Nephron (organoid): ENCODE results near the gene SLC15A1.

Source experiments
- H3K27ac Mint-ChIP-seq, 3 experiments: 2 replicates each; pipeline ENCODE4 v1.8.0; 2020; ENCODE audit warnings: mixed read lengths in 3 of 3, mild to moderate bottlenecking in 2 of 3, moderate library complexity in 1 of 3
- H3K27me3 Mint-ChIP-seq: 2 replicates; pipeline ENCODE4 v1.8.0; 2021; ENCODE audit warnings: low read depth, mild to moderate bottlenecking, moderate library complexity, mixed read lengths
- H3K36me3 Mint-ChIP-seq: 2 replicates; pipeline ENCODE4 v1.8.0; 2020; ENCODE audit warnings: low read depth, mixed read lengths
- H3K4me1 Mint-ChIP-seq: 2 replicates; pipeline ENCODE4 v1.8.0; 2020; ENCODE audit warnings: mixed read lengths
- H3K4me3 Mint-ChIP-seq, 3 experiments: 2 replicates each; pipeline ENCODE4 v1.8.0; 2020; ENCODE audit warnings: mild to moderate bottlenecking in 3 of 3, mixed read lengths in 3 of 3, moderate library complexity in 2 of 3
- H3K9me3 Mint-ChIP-seq: 2 replicates; pipeline ENCODE4 v1.8.0; 2020; ENCODE audit warnings: mixed read lengths
- CTCF ChIP-seq, 3 experiments: fragments of 200-600 bp; sonication (generic); IDR thresholded peaks; one replicate each; pipeline ENCODE4 v1.5.0; 2021; ENCODE audit warnings: antibody characterized with exemption in 3 of 3; ENCODE audit not compliant: unreplicated experiment in 3 of 3

SLC15A1 gene

GRCh38 chr13:98668155-98668554, 84.3 kb downstream of the SLC15A1 start:
- Mint-ChIP-seq H3K4me1 (peaks cover 4% of the 10 kb centered on the region), H3K27ac (peak overlapping the region in 1 of 3 experiments; percentile 1), H3K36me3 (no peaks in the 10 kb centered on the region), H3K27me3 (peaks cover 10% of the 10 kb centered on the region), H3K4me3 (no peak overlapping the region), H3K9me3 (no peaks in the 10 kb centered on the region)
- TF ChIP-seq CTCF (IDR thresholded peaks at IDR 0.05; ENCODE audit: unreplicated experiment in 3 of 3): no peak

- Mint-ChIP-seq H3K9me3 (no peaks in the 10 kb centered on the region), H3K27me3 (peaks cover 14% of the 10 kb centered on the region), H3K36me3 (no peaks in the 10 kb centered on the region), H3K27ac (no peak overlapping the region), H3K4me1 (no peaks in the 10 kb centered on the region), H3K4me3 (no peak overlapping the region)
- TF ChIP-seq CTCF (IDR thresholded peaks at IDR 0.05; ENCODE audit: unreplicated experiment in 3 of 3): no peak
These were observed 86.9 kb downstream of the SLC15A1 start for GRCh38 chr13:98665638-98665995.

- Mint-ChIP-seq H3K9me3 (no peaks in the 10 kb centered on the region), H3K36me3 (no peaks in the 10 kb centered on the region), H3K4me1 (no peaks in the 10 kb centered on the region), H3K4me3 (no peak overlapping the region), H3K27me3 (peaks cover 14% of the 10 kb centered on the region), H3K27ac (no peak overlapping the region)
- no peak for TF ChIP-seq CTCF (IDR thresholded peaks at IDR 0.05; ENCODE audit: unreplicated experiment in 3 of 3)
These were observed 87.4 kb downstream of the SLC15A1 start for GRCh38 chr13:98664924-98665637.

- Mint-ChIP-seq H3K4me1 (no peaks in the 10 kb centered on the region), H3K4me3 (no peak overlapping the region)
These were observed 88.0 kb downstream of the SLC15A1 start for GRCh38 chr13:98664510-98664909.

DNA sequence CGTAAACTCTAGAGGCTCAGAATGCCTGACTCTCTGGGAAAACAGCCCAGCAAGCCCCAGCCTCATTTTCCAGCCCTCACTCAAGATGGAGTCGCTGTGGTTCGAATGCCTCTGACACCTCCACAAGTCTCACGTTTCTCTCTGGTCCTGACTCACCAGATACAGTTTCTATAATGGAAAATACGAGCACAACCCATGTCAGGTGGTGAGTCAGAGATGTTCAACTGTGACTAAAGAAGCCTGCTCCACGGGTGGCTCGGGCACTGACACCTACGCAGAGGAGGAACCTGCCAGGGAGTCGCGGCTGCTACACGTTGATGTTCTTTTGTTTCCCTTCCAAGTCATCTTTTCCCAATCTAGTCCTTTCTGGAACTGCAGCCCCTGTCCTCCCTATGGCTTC, 88.4 kb downstream of the SLC15A1 start:
- Mint-ChIP-seq H3K4me3 (no peak overlapping the region), H3K9me3 (peaks cover 2% of the 10 kb centered on the region), H3K4me1 (no peaks in the 10 kb centered on the region), H3K27ac (no peak overlapping the region), H3K27me3 (peaks cover 14% of the 10 kb centered on the region), H3K36me3 (no peaks in the 10 kb centered on the region)
- TF ChIP-seq CTCF (IDR thresholded peaks at IDR 0.05; ENCODE audit: unreplicated experiment in 3 of 3): no peak

More at GRCh38 chr13:98664510-98664909, 88.0 kb downstream of the SLC15A1 start:
- no peak overlapping the region for H3K27ac Mint-ChIP-seq
- peaks cover 14% of the 10 kb centered on the region for H3K27me3 Mint-ChIP-seq
- no peaks in the 10 kb centered on the region for H3K9me3 Mint-ChIP-seq
- TF ChIP-seq CTCF (IDR thresholded peaks at IDR 0.05; ENCODE audit: unreplicated experiment in 3 of 3): no peak
- H3K36me3 Mint-ChIP-seq: no peaks in the 10 kb centered on the region

DNA sequence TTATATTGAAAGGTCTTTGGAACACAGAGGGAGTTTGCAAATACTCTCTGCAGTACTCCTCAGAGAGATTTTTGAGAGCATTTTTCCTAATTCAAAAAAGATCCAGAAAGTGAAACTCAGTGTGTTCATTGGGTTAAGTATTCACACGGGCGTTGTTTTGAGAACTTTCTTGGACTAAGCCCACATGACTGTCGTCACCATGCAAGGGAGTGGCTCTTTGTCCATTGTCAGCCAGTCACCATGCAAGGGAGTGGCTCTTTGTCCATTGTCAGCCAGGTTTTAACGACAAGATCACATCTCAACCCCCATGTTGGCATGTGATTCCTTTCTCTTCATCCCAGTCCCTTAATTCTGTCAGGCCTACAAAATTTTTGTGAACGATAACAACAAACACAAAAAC, 94.3 kb downstream of the SLC15A1 start:
- Mint-ChIP-seq H3K36me3 (no peaks in the 10 kb centered on the region), H3K9me3 (peaks cover 12% of the 10 kb centered on the region), H3K4me1 (peaks cover 5% of the 10 kb centered on the region), H3K27me3 (peaks cover 10% of the 10 kb centered on the region), H3K27ac (peak overlapping the region in 1 of 3 experiments; percentile 19), H3K4me3 (no peak overlapping the region)
- TF ChIP-seq CTCF (IDR thresholded peaks at IDR 0.05; ENCODE audit: unreplicated experiment in 3 of 3): no peak
